SK-N-MC (cell line): ENCODE results near the gene ZNF664.

ENCODE experiments used
- EZH2 ChIP-seq: fragments of 200-600 bp; sonication (generic); IDR thresholded peaks from one replicate; pipeline ENCODE4 v1.6.1; 2017; ENCODE audit warnings: antibody characterized with exemption
- POLR2AphosphoS5 ChIP-seq: IDR thresholded peaks from 2 replicates; pipeline ENCODE4 v1.6.1; 2012; ENCODE audit warnings: mild to moderate bottlenecking, low read depth, low read length, borderline replicate concordance

DNA sequence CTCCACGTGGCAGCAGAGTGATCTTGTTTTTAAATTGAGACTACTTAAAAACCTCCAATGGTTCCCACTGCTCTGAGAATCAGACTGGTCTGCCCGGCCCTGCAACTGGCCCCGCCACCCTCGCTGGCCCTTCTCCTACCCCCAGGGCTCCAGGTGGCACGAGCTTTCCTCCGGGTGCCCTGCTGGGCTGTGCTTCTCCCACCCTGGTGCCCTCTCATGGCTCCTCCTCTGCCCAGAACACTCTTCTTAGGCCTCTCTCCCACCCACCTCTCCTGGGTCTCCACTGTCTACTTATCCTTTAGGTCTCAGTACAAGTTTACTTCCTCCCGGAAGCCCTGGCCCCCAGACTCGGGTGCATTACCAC, 26.9 kb upstream of the ZNF664 start:
- TF ChIP-seq POLR2AphosphoS5 = no peak
- no peak for TF ChIP-seq EZH2
